IPS DF 6.9 (cell line): ENCODE data around the gene JPT2.
"Not testable (repeated sequence)": the region's sequence is repeated elsewhere in the genome, so short reads cannot be mapped to it uniquely, and the experiment has no call there.

Source experiments
- DNase-seq: peaks from one replicate; pipeline ENCODE4 v3.0.0-alpha.2; 2013; ENCODE audit warnings: low read depth, low spot score
- H3K27ac ChIP-seq: one replicate; pipeline ENCODE4 v1.5.1; 2013; ENCODE audit warnings: low read length, control low read depth
- H3K27me3 ChIP-seq: 2 replicates; pipeline ENCODE4 v1.6.1; 2013; ENCODE audit warnings: mild to moderate bottlenecking, low read length; ENCODE audit not compliant: control insufficient read depth, insufficient read depth
- H3K36me3 ChIP-seq: 2 replicates; pipeline ENCODE4 v1.6.1; 2013; ENCODE audit warnings: low read length; ENCODE audit not compliant: control insufficient read depth, insufficient read depth
- H3K4me1 ChIP-seq: 2 replicates; pipeline ENCODE4 v1.6.1; 2013; ENCODE audit warnings: low read length; ENCODE audit not compliant: control insufficient read depth, insufficient read depth
- H3K4me3 ChIP-seq: 2 replicates; pipeline ENCODE4 v1.5.1; 2013; ENCODE audit warnings: mild to moderate bottlenecking, low read length
- H3K9me3 ChIP-seq: 2 replicates; pipeline ENCODE4 v1.6.1; 2013; ENCODE audit warnings: low read length, inconsistent platforms; ENCODE audit not compliant: control insufficient read depth, insufficient read depth
- WGBS: extraction: QIAGEN DNeasy Blood & Tissue Kit; methylation state at CpG from one replicate; pipeline ENCODE4 v1.1.7; 2013; ENCODE audit warnings: mixed read lengths, missing lambda C conversion rate; ENCODE audit not compliant: insufficient read length, insufficient coverage; 5-methylcytosine and 5-hydroxymethylcytosine counted together

The JPT2 gene

DNA sequence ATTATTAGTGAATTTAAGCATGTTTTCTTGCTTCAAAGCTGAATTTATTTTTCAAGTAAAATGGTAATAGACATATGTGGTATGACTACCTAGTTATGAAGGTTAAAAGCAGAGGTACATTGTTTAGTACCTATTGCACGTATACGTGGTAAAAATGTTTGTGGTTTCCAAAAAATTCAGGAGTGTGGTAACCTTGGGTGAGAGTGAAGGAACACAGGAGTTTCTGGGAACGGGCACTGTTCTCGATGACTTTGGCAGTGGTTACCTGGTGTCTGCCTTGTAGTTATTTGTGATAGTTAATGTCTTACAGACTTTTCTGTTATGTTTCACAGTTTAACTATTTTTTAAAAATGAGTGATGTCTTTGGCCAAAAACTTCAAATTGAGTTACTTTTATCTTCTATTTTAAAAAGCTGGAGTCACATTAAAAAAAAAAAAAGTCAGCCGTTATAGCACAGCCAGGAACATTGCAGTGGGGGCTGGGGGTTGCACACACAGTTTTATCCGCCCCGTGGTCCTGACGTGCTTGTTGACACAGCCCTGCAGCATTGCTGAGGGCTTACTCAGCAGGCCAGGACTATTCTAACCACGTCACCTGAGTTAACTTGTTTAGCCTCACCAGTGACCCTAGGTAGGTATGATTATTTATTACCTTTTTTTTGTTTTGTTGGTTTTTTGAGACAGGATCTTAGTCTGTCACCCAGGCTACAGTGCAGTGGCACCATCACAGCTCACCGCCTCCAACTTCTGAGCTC, 10.9 kb downstream of the JPT2 start:
- Histone ChIP-seq H3K4me1 (no peaks in the 10 kb centered on the region; the same call in 1 of the 2 replicates), H3K36me3 (peaks cover 31% of the 10 kb centered on the region), H3K27me3 (no peaks in the 10 kb centered on the region), H3K4me3 (no peak overlapping the region), H3K27ac (no peak overlapping the region), H3K9me3 (no peaks in the 10 kb centered on the region)
- no peak for DNase-seq
- WGBS, result no CpG with 5 or more reads among the region's 10 CpGs

DNA sequence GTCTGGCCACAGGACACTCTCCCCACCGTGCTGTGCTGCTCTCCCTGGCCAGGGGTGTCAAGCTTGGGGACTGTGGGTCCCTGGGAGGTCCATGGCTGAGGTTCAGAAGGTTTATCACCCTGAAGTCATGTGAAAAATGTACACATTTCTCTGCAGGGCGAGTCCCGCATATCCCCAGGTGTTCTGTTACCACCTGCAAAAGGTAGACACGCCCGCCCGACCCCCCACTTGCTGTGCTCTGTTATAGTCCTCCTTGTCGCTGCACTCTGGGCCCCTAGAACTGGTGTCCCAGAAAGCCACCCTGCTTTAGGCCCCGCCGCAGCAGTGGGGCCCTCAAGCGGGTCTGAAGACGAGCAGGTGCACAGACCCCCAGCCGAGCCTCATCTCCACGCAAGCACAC, 11.8 kb downstream of the JPT2 start:
- DNase-seq, result no peak
- H3K27ac ChIP-seq, result no peak overlapping the region
- H3K9me3 ChIP-seq, result no peaks in the 10 kb centered on the region
- H3K36me3 ChIP-seq, result peaks cover 31% of the 10 kb centered on the region
- H3K4me3 ChIP-seq, result no peak overlapping the region
- no peaks in the 10 kb centered on the region for H3K27me3 ChIP-seq
- no peaks in the 10 kb centered on the region; the same call in 1 of the 2 replicates for H3K4me1 ChIP-seq
- WGBS, result no CpG with 5 or more reads among the region's 13 CpGs

DNA sequence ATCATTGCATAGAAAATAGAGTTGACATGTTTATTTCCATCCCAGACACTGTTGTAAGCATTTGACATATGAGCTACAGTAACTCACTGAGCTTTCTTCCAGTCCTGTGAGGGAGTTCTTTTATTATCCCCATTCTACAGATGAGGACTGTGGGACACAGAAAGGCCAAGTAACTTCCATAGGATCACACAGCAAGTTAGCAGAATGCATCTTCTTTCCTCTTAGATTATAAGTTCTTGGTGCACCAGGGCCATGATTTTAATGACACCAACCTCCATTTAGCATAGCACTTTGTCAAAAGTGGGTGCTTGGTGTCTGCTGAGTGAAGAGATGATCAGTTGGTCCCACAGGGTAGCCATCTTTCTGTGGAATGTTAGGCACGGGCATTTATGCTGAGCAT, 12.7 kb downstream of the JPT2 start:
- Histone ChIP-seq H3K4me1 (no peaks in the 10 kb centered on the region; the same call in 1 of the 2 replicates), H3K27ac (no peak overlapping the region), H3K36me3 (peaks cover 31% of the 10 kb centered on the region), H3K9me3 (no peaks in the 10 kb centered on the region), H3K27me3 (no peaks in the 10 kb centered on the region), H3K4me3 (no peak overlapping the region)
- no peak for DNase-seq
- WGBS, result no CpG with 5 or more reads among the region's 1 CpG

DNA sequence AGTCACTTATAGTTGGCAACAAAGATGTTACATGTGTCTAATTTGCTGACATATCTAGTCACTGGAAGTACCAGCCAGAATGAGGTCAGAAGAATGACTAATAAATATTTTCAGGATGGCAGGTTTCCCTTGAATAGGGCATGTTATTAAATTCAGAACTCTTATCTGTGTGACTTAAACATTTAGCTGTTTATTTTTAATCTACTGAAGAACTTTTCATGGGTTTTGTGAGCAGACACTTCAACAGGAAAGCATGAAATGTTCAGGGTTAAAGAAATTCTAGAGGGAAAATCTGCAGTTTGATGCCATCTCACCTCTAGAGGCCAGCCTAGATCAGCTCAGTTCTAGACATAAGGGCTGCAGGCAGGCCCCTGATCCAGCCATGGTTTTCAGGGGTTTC, 13.2 kb downstream of the JPT2 start:
- no peaks in the 10 kb centered on the region for H3K27me3 ChIP-seq
- no peak for DNase-seq
- no peaks in the 10 kb centered on the region for H3K9me3 ChIP-seq
- H3K36me3 ChIP-seq, result peaks cover 31% of the 10 kb centered on the region
- H3K27ac ChIP-seq, result no peak overlapping the region
- H3K4me1 ChIP-seq, result no peaks in the 10 kb centered on the region; the same call in 1 of the 2 replicates
- H3K4me3 ChIP-seq, result no peak overlapping the region

DNA sequence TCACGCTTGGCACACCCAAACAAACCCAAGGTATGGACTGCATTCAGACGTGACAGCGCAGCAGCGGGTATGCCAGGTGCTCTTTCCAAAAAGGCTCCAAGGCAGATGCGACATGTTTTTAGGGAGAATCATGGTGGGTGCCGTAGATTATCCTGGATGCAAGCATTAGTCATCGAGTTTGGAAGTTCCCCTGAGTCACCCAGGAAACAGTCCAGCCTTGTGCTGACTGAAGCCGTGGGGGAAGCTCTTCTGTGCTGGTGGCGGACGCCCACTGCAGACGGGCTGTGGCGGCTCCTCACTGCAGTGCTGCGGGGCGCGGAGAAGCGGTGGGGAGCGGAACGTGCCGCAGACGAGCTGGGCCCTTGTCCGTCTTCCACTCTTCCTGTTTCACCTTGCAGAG, 13.9 kb downstream of the JPT2 start:
- no peak overlapping the region for H3K27ac ChIP-seq
- WGBS, result no CpG with 5 or more reads among the region's 21 CpGs
- H3K36me3 ChIP-seq, result peaks cover 31% of the 10 kb centered on the region

DNA sequence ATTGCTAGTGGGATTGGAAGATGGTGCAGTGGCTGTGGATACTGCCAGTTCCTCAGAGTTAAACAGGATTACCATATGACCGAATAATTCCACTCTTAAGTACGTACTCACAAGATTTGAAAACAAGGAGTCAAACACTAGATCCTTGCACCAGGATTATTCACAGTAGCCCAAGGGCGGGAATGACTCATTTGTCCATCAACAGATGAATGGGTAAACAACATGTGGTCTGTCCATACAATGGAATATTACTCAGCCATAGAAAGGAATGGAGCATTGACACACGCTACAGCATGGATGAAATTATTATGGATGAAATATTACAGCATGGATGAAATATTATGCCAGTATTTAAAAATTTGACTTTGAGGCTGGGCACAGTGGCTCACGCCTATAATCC, 18.8 kb downstream of the JPT2 start:
- no CpG with 5 or more reads among the region's 5 CpGs for WGBS
- H3K9me3 ChIP-seq, result no peaks in the 10 kb centered on the region
- no peak for DNase-seq
- no peaks in the 10 kb centered on the region for H3K27me3 ChIP-seq
- H3K4me3 ChIP-seq, result no peak overlapping the region
- no peaks in the 10 kb centered on the region; the same call in 1 of the 2 replicates for H3K4me1 ChIP-seq
- peaks cover 38% of the 10 kb centered on the region for H3K36me3 ChIP-seq
- H3K27ac ChIP-seq, result no peak overlapping the region

More for the DNA sequence above, 13.9 kb downstream of the JPT2 start:
- no peaks in the 10 kb centered on the region for H3K27me3 ChIP-seq
- H3K4me3 ChIP-seq, result no peak overlapping the region
- no peaks in the 10 kb centered on the region for H3K9me3 ChIP-seq
- DNase-seq, result no peak
- H3K4me1 ChIP-seq, result no peaks in the 10 kb centered on the region; the same call in 1 of the 2 replicates

DNA sequence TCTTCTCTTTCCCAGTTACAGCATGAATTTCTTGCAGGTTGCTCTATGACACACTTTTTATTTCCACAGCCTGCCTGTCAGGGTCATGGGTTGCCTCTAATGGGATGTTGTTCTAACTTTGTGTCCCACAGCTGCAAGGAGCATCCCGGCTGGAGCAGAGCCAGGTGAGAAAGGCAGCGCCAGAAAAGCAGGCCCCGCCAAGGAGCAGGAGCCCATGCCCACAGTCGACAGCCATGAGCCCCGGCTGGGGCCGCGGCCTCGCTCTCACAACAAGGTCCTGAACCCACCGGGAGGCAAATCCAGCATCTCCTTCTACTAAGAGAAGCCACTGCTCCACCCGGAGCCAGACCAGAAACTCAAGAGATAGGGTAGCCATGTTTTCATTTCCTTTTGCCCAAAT, 20.6 kb downstream of the JPT2 start:
- no CpG with 5 or more reads among the region's 10 CpGs for WGBS
- Histone ChIP-seq H3K9me3 (no peaks in the 10 kb centered on the region), H3K4me1 (no peaks in the 10 kb centered on the region), H3K36me3 (peaks cover 33% of the 10 kb centered on the region), H3K27ac (no peak overlapping the region), H3K4me3 (no peak overlapping the region), H3K27me3 (no peaks in the 10 kb centered on the region)
- no peak for DNase-seq

DNA sequence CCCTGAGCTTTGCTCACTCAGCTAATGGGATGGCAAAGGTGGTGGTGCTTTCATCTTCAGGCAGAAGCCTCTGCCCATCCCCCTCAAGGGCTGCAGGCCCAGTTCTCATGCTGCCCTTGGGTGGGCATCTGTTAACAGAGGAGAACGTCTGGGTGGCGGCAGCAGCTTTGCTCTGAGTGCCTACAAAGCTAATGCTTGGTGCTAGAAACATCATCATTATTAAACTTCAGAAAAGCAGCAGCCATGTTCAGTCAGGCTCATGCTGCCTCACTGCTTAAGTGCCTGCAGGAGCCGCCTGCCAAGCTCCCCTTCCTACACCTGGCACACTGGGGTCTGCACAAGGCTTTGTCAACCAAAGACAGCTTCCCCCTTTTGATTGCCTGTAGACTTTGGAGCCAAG, 22.2 kb downstream of the JPT2 start:
- no CpG with 5 or more reads among the region's 3 CpGs for WGBS
- Histone ChIP-seq H3K27me3 (no peaks in the 10 kb centered on the region), H3K36me3 (peaks cover 33% of the 10 kb centered on the region), H3K27ac (no peak overlapping the region), H3K4me1 (no peaks in the 10 kb centered on the region), H3K4me3 (no peak overlapping the region), H3K9me3 (no peaks in the 10 kb centered on the region)
- DNase-seq, result no peak

DNA sequence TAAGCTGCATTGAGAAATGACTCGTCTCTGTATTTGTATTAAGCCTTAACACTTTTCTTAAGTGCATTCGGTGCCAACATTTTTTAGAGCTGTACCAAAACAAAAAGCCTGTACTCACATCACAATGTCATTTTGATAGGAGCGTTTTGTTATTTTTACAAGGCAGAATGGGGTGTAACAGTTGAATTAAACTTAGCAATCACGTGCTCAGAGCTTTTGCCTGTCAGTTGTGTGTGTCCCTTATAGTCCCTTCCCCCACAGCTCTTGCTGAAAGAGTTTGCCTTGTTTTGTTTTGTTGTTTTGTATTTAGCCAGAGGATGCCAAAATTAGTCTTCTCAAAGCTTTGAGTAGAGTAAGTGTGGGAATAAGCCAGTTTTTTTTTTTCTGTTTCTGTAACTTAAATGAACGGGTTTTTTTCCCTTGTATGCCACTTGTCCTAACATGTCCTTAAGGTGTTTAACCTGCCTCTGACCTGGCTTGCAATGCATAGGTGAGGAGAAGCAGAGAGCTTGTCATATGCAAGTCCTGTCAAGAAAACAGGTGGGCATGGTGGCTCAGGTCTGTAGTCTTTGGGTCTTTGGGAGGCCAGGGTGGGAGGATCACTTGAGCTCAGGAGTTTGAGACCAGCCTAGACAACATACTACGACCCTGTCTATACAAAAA, 23.3 kb downstream of the JPT2 start:
- Histone ChIP-seq H3K27me3 (no peaks in the 10 kb centered on the region), H3K4me1 (no peaks in the 10 kb centered on the region), H3K4me3 (no peak overlapping the region), H3K36me3 (peaks cover 33% of the 10 kb centered on the region), H3K27ac (no peak overlapping the region), H3K9me3 (no peaks in the 10 kb centered on the region)
- WGBS, result no CpG with 5 or more reads among the region's 6 CpGs
- DNase-seq, result no peak

DNA sequence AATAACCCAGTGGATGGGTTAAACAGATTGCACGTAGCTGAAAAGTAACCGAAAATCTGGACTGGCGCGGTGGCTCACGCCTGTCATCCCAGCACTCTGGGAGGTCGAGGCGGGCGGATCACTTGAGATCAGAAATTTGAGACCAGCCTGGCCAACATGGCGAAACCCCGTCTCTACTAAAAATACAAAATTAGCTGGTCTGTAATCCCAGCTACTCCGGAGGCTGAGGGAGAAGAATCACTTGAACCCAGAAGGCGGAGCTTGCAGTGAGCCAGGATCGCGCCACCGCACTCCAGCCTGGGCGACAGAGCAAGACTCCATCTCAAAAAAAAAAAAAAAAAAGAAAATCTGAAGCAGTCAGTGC, 27.2 kb downstream of the JPT2 start:
- DNase-seq, H3K27me3 ChIP-seq, H3K4me1 ChIP-seq, H3K9me3 ChIP-seq, H3K27ac ChIP-seq: not testable (repeated sequence)
- Histone ChIP-seq H3K36me3 (peaks cover 13% of the 10 kb centered on the region; the same call in 1 of the 2 replicates), H3K4me3 (peak overlapping the region; percentile 81; the same call in 1 of the 2 replicates)
- WGBS, result no CpG with 5 or more reads among the region's 16 CpGs
